NCI-H1930 (cell line): ENCODE data around the gene CCL18.
A peak's percentile ranks its signal among the peaks of the same experiment; 100 is the strongest.
"Not testable (repeated sequence)": the region's sequence is repeated elsewhere in the genome, so short reads cannot be mapped to it uniquely, and the experiment has no call there.

Experiments
- DNase-seq, 2 experiments: peaks; one replicate each; lab custom pipeline; 2025; lab: John Stamatoyannopoulos, UW

The CCL18 gene

GRCh38 chr17:36072431-36073121, 8.5 kb downstream of the CCL18 start:
- peak; percentile 17 to 50 for DNase-seq

GRCh38 chr17:36074365-36074764, 10.3 kb downstream of the CCL18 start:
- DNase-seq: no peak

- not testable (repeated sequence) for DNase-seq
These were observed 17.8 kb downstream of the CCL18 start for GRCh38 chr17:36081681-36082471.

GRCh38 chr17:36082482-36083120, 18.5 kb downstream of the CCL18 start:
- DNase-seq: not testable (repeated sequence)

GRCh38 chr17:36083691-36084090, 19.6 kb downstream of the CCL18 start:
- not testable (repeated sequence) for DNase-seq

GRCh38 chr17:36085765-36086164, 21.7 kb downstream of the CCL18 start:
- no peak for DNase-seq

GRCh38 chr17:36086791-36087190, 22.7 kb downstream of the CCL18 start:
- DNase-seq: no peak

- not testable (repeated sequence) for DNase-seq
These were observed 23.4 kb downstream of the CCL18 start for GRCh38 chr17:36087471-36087870.

GRCh38 chr17:36087897-36088572, 24.0 kb downstream of the CCL18 start:
- not testable (repeated sequence) for DNase-seq

- no peak for DNase-seq
These were observed 24.7 kb downstream of the CCL18 start for GRCh38 chr17:36088670-36089338.

- DNase-seq: no peak
These were observed 25.3 kb downstream of the CCL18 start for GRCh38 chr17:36089339-36089865.

- DNase-seq: no peak
These were observed 26.1 kb downstream of the CCL18 start, which contains the start of gene CCL3 for GRCh38 chr17:36089888-36090836. TSS of gene CCL3 (minus strand) at chr17:36090143. CDS start at chr17:36090058, 85 bp downstream.

- no peak for DNase-seq
These were observed 28.2 kb downstream of the CCL18 start for GRCh38 chr17:36092230-36092629.

GRCh38 chr17:36092715-36093114, 28.6 kb downstream of the CCL18 start:
- DNase-seq: not testable (repeated sequence)

GRCh38 chr17:36094232-36094631, 30.2 kb downstream of the CCL18 start:
- DNase-seq: no peak

GRCh38 chr17:36094746-36095145, 30.7 kb downstream of the CCL18 start:
- DNase-seq: no peak

- DNase-seq: no peak
These were observed 31.9 kb downstream of the CCL18 start for GRCh38 chr17:36095992-36096391.

GRCh38 chr17:36099004-36099403, 34.9 kb downstream of the CCL18 start:
- DNase-seq: not testable (repeated sequence)

- DNase-seq: not testable (repeated sequence)
These were observed 39.4 kb downstream of the CCL18 start, which contains the start of gene CCL4 for GRCh38 chr17:36103401-36103975. TSS of gene CCL4 (plus strand) at chr17:36103827. CDS start at chr17:36103906, 79 bp downstream.

GRCh38 chr17:36104246-36104645, 40.2 kb downstream of the CCL18 start:
- DNase-seq: not testable (repeated sequence)
